H1 (cell line): ENCODE data around the gene SCUBE2. TPM values are rescaled to one million over a fixed set of nuclear protein-coding genes. Genes with fewer than 3 reads are reported as not detected.

Source experiments
- EP300 ChIP-seq, 2 experiments: IDR thresholded peaks; 1 replicate in 1 of 2; 2 replicates in 1 of 2; pipeline ENCODE4 v1.6.1; 2011 to 2012; ENCODE audit warnings: low read depth in 2 of 2, low read length in 2 of 2, mild to moderate bottlenecking in 2 of 2, borderline replicate concordance in 1 of 2, inconsistent platforms in 1 of 2, moderate library complexity in 1 of 2
- polyA plus RNA-seq, 7 experiments: library from polyadenylated mRNA; depleted of rRNA in 3 of 7; stranded (reverse) in 5 of 7; unstranded in 2 of 7; fragments of >200 nt in 5 of 7; fragments of 200-250 nt in 2 of 7; gene quantifications; 1 replicate in 5 of 7; 2 replicates in 1 of 7; 4 replicates in 1 of 7; pipeline versions ENCODE4 v1.2.1 to v1.2.3, GENCODE V29; 2011 to 2013; ENCODE audit warnings: missing spikeins in 2 of 7, mixed read lengths in 2 of 7
- total RNA-seq: library from RNA; stranded (reverse); fragmentation: NEBNext Ultra II Directional; extraction: Animal tissue kit (Norgen Biotek cat#: 25700); gene quantifications from 2 replicates; pipeline ENCODE4 v1.2.1, GENCODE V29; 2021

The SCUBE2 gene
- total and polyA plus RNA-seq, 2 of the 8 experiments (the other 6 are each of a cell fraction or from before 2014, with no cell fraction given): 0.29 to 1.2 TPM

- TF ChIP-seq EP300 (IDR thresholded peaks at IDR 0.05; ENCODE audit: borderline replicate concordance in 1 of 2, low read depth in 2 of 2, low read length in 2 of 2): no peak
Observed at GRCh38 chr11:9069862-9070470, 21.4 kb downstream of the SCUBE2 start (continued).
